Suppressor macrophage (primary cell): ENCODE data around the gene GRIK4.

Experiments
- DNase-seq, 4 experiments: peaks; one replicate each; pipeline ENCODE4 v3.0.0-alpha.2; 2020 to 2022

The GRIK4 gene

DNA sequence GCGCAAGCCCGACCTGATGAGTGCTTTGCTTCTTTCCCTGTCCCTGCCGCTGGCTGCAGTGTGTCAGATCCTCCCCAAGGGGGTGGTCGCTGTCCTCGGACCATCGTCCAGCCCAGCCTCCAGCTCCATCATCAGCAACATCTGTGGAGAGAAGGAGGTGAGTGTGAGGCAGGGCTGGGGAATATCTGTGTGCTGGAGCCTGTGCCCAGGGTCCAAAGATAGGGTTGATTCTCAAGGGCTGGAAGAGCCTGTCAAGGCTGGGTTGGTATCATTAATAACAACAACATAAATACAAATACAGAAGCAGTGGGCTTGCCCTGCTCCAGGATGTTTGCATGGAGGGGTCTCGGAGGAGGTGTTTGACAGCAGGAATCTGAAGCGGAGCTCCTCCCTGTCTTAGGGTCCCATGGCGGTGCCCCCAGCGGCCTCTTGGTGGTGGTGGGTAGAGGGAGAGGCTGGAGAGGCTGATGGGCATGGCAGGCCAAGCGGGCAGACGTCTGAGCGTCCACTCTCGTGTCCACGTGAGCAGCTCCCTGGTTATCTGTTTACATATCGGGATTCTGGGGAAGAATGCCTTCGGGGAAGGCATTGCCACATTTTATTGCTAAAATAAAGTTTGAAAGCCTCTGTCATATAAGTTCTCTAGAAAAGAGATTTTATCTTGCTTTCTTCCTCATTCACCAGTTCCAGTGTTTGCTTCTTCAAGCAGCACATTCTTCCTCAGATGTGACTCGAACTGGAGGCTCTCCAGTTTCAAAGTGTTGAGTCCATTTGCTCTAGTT is 304.0 kb downstream of the GRIK4 start:
- DNase-seq: no peak

- no peak for DNase-seq
Measured at GRCh38 chr11:120816176-120816575, 304.6 kb downstream of the GRIK4 start.

GRCh38 chr11:120816711-120817110 is 305.2 kb downstream of the GRIK4 start:
- DNase-seq: no peak

DNA sequence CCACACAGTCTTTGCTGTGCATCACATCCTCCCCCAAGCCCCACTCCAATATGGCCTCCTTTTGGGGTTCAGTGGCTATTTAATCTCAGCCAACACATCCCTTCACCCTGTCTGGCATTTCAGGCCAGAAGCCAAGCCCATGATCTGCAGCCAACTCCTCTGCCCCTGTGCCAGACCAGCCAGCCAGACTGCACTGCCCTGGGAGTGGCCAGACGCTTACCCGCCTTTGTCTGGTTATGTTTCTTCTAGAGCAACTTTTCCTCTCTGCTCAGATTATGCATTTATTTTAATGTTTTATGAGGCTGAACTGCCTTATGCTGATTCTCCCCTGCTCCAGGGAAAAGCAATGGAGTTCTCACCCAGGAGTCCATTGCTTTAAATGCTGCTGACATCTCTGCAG is 305.6 kb downstream of the GRIK4 start:
- DNase-seq: no peak

- no peak for DNase-seq
Measured at GRCh38 chr11:120818097-120818496, 306.5 kb downstream of the GRIK4 start.

DNA sequence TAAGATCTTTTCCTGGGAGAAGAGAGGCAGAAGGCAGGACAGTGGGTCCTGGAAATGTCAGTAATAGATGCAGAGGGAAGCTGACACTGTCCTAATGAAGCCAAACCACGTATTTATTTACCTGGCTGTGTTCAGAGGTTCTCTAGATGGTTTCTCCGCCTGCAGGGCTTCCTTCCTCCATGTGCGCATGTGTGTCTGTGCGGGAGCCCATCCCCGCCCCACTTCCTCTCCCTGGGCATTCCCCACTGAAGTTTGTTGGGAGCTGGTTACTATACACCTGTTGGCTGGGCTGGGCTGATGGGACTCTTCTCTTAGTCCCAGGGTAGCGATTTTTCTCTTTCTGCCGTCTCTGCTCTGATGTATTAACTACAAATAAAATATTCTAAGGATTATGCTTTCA is 307.5 kb downstream of the GRIK4 start:
- DNase-seq: no peak

DNA sequence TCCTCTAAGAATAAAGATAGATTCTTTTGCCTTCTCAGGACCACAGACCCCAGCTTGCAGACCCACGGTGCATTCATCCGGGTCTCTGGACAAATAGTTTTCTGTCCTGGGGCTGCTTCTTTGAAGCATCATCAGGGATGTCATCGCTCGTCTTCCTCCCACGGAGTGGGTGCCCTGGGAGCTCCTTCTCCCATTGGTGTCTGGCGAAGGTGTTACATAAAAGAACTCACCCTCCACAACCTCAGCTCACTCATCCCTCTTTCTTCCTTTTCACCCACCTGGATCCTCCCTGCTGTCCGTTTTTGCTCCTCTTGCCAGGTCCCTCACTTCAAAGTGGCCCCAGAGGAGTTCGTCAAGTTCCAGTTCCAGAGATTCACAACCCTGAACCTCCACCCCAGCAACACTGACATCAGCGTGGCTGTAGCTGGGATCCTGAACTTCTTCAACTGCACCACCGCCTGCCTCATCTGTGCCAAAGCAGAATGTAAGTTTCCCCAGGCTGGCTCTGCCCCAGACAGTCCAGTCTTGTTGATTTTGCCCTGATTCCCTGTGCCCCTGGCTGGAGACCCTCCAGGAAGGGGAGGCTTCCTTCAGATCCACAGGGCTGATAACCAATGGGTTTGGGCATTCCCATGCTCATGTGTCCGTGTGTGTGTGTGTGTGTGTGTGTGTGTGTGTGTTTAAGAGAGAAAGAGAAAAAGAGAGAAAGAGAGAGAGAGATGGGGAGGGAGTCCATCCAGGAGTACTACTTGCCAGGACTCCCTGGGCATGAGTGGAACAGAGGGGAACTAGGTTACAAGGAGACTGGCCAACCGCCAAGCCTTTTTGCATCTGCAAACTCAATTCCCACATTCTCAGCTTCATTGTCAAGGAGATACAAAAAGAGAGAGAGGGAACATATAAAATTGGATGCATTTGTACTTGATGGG is 308.2 kb downstream of the GRIK4 start:
- DNase-seq: no peak

DNA sequence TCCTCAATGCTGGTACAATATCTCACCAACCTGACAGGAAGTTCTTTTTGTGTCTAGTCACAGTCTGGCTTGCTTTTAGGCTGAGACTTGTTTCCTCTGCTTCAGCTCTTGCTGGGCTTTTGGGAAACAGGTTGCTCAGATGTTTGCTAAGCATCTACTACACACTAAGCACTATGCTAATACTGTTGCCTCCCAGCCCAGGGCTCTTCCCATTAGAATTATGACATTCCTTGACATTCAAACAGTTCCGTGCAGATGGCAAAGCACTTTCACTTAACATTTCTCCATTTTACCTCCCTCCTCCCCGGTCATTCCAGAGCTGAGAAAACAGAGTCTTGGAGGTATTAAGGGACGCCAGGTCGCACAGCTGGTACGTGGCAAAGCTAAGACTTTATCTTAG is 311.6 kb downstream of the GRIK4 start:
- no peak for DNase-seq

- no peak for DNase-seq
Measured at GRCh38 chr11:120824242-120824641, 312.7 kb downstream of the GRIK4 start.

DNA sequence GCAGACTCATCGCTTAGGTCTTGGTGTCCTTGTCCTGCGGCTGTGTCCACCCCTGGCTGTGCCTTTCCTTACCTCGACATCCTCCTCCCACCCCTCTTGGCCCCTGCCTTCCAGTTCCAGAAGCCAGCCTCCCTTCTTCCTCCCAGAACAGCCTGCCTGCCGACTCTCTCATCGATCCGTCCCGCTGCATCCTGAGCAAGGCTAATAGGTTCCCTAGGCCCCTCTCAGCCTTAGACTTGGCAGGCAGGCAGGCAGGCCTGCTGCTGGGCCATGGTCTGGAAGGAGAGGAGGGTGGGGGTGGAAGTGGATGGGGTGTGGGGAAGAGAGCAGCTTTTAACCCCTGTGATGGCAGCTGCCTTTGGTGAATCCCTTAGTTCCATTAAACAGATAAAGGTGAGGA is 315.6 kb downstream of the GRIK4 start:
- DNase-seq: no peak

DNA sequence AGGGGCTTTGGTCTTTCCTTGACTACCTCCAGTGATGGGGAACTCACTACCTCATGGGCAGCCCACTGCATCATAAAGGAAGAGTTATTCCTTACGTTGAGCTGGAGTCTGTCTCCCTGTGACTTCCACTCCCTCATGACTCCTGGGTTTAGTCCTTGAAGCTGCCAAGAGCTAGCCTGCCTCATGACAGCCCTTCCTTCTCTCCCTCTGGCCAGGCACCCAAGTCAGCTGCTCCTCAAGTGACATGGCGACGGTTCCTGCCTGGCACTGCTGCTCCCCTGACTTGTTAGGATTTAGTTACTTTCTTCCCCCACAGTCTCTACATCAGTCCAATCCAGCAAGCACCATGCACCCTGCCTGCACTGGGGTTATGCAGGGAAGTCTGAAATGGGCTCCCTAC is 316.3 kb downstream of the GRIK4 start:
- DNase-seq: no peak

- DNase-seq: no peak
Measured at GRCh38 chr11:120828847-120829246, 317.3 kb downstream of the GRIK4 start.

DNA sequence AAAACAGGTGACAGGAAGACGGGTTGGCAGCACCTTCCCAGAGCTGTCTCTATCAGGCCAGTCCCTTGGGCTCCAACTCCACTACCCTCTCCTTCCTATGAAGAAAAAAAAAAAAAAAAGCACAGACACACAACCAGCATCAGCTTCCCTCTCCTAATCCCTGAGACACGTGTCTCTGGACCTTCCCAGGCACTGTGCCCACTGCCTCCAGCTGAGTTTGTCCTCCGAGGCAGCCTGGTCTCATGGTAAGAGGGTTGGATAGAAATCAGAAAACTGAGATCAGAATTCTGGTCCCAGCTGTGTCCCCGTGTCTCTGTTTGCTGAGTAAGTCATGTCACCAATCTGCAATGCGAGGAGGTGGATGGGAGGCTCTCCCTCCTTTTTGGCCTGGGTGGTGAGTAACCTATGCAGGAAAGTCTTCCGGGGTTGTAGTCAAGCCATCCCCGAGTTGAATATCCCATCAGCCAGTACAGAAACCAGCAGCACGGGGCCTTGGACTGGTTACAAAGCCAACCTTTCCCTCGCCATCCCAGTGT is 318.6 kb downstream of the GRIK4 start:
- DNase-seq: no peak

DNA sequence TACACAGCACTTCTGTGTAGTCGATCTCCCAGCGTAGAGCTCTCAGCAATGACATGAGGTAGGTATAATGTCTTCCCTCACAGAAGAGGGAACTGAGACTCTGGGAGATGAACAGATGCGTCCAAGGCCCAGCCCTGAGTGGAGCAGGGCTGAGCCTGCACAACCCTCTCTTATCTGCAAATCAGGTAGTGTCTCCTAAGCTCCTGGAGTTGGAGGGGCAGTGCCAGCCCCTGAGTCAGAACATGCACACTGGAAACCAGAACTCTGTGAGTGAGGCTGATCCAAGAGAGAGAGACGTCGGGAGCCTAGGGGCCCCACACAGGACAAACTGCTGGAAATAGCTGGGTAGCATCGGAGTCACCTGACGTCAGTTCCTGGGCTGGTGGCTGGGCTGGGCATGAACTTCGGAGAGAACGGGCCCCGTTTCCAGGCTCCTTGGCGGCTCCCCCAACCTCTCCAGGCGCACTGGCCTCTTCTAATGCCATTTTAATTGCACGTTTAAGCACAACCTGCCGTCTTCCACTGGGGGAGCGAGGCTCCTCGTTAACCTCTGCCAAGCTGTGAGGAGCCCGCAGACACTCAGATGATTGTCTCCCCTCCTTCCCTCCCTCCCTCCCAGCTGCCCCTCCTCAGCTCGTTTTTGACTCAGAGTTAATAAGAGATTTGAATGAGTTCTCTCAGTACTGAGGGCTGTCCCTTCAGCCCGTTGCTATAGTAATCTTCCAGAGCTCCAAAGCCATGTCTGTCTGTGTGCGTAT is 321.1 kb downstream of the GRIK4 start:
- DNase-seq: no peak

GRCh38 chr11:120834686-120835210 is 323.2 kb downstream of the GRIK4 start:
- DNase-seq: no peak

- peak in 1 of 4 experiments; percentile 9 for DNase-seq
Measured at GRCh38 chr11:120835601-120836228, 324.2 kb downstream of the GRIK4 start.

DNA sequence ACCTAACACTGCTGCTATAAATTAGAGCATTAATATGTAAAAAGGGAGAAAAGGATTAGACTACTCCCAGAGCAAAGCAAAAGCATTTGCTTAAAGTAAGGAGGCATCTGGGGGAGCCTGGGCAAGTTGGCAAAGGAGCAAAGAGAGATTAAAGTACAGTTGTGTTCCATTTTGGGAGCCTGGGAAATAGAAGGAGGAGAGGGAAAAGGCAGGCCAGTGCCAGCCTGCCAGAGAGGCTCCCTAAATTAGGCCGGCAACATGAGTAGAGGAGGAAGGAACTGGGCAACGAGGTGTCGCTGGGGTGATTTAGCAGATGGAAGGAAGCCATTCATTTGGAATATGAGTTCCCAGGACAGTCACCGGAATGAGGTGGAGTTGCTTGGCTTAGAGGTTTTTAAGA is 326.1 kb downstream of the GRIK4 start:
- no peak for DNase-seq

- DNase-seq: no peak
Measured at GRCh38 chr11:120839201-120839600, 327.7 kb downstream of the GRIK4 start.

- peak; percentile 61 to 78 (median 76) for DNase-seq
Measured at GRCh38 chr11:120839846-120840402, 328.4 kb downstream of the GRIK4 start.

- DNase-seq: no peak
Measured at GRCh38 chr11:120840661-120841060, 329.1 kb downstream of the GRIK4 start.

DNA sequence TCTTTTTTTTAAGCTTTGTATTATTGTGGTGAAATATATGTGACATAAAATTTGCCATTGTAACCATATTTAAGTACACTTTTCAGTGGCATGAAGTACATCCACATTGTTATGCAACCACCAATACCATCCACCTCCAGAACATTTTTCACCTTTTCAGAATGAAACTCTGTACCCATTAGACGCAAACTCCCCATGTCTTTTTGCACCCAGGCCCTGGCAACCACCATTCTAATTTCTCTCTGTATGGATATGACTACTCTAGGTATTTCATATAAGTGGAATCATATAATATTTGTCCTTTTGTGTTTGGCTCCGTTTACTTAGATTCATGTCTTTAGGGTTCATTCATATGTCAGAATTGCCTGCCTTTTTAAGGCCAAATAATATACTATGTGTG is 329.5 kb downstream of the GRIK4 start:
- no peak for DNase-seq

GRCh38 chr11:120842195-120842594 is 330.6 kb downstream of the GRIK4 start:
- no peak for DNase-seq
